ENCODE measurements around the gene INSL3.
A peak's percentile ranks its signal among the peaks of the same experiment; 100 is the strongest.

INSL3 gene

DNA sequence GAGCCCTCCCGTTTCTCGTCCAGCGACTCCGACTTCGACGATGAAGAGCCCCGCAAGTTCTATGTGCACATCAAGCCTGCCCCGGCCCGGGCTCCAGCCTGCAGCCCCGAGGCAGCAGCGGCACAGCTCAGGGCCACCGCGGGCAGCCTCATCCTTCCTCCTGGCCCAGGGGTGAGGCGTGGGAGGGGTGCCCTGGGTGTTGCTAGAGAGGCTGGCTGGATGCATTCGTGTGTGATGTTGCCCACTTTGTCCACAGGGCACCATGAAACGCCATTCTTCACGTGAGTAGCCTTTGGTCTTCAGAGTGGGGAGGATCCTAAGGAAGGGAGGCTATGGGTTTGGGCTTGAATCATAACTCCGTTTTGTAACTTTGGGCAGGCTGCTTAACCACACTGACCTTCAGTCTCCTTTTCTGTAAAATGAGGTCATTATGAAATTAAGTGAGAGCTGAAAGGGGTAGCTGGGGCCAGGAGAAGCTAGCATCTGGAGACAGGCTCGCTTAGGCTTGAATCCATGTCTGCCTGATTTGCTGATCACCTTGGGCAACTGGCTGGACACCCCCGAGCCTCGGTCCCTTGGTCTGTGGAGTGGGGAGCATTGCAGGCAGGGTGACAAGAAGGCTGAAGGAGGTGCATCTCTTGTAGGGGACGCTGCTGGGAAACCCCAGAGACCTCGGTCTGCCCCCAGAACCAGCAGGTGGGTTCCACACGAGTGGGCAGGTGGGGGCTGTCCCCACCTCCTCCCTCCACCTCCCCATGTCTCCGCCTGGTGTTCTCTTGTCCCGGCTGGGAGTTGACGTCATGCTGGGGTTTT is 45.1 kb downstream of the INSL3 start:
- Histone ChIP-seq H3K4me1 (ENCODE audit: control insufficient read depth, low read length) (peaks cover 46% of the 10 kb centered on the region), H3K9me2 (replicated peaks; ENCODE audit: control insufficient read depth, low read length) (no peaks in the 10 kb centered on the region), H3K9me3 (ENCODE audit: control insufficient read depth, insufficient read depth, low read length) (no peaks in the 10 kb centered on the region), H3K4me3 (ENCODE audit: low read length) (peak overlapping the region; percentile 18), H3K36me3 (ENCODE audit: control insufficient read depth, low read length) (peaks cover 72% of the 10 kb centered on the region), H3K79me2 (ENCODE audit: control insufficient read depth, low read length) (no peaks in the 10 kb centered on the region), H3K27ac (ENCODE audit: low read depth, low read length) (peak overlapping the region; percentile 74), H3K27me3 (ENCODE audit: control insufficient read depth, low read length) (no peaks in the 10 kb centered on the region), H4K20me1 (ENCODE audit: control insufficient read depth, insufficient read depth, low read depth, low read length) (no peaks in the 10 kb centered on the region), H3F3A (ENCODE audit: control insufficient read depth, insufficient read depth) (peaks cover 6% of the 10 kb centered on the region), H3K4me2 (ENCODE audit: low read length) (peak overlapping the region; percentile 52)
- no peak for TF ChIP-seq EZH2phosphoT487 (IDR thresholded peaks at IDR 0.05; ENCODE audit: borderline replicate concordance, low read length)
- TF ChIP-seq, protein P1, sequence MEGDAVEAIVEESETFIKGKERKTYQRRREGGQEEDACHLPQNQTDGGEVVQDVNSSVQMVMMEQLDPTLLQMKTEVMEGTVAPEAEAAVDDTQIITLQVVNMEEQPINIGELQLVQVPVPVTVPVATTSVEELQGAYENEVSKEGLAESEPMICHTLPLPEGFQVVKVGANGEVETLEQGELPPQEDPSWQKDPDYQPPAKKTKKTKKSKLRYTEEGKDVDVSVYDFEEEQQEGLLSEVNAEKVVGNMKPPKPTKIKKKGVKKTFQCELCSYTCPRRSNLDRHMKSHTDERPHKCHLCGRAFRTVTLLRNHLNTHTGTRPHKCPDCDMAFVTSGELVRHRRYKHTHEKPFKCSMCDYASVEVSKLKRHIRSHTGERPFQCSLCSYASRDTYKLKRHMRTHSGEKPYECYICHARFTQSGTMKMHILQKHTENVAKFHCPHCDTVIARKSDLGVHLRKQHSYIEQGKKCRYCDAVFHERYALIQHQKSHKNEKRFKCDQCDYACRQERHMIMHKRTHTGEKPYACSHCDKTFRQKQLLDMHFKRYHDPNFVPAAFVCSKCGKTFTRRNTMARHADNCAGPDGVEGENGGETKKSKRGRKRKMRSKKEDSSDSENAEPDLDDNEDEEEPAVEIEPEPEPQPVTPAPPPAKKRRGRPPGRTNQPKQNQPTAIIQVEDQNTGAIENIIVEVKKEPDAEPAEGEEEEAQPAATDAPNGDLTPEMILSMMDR (IDR thresholded peaks at IDR 0.05; ENCODE audit: low read depth, low read length, poor library complexity, severe bottlenecking) = no peak

DNA sequence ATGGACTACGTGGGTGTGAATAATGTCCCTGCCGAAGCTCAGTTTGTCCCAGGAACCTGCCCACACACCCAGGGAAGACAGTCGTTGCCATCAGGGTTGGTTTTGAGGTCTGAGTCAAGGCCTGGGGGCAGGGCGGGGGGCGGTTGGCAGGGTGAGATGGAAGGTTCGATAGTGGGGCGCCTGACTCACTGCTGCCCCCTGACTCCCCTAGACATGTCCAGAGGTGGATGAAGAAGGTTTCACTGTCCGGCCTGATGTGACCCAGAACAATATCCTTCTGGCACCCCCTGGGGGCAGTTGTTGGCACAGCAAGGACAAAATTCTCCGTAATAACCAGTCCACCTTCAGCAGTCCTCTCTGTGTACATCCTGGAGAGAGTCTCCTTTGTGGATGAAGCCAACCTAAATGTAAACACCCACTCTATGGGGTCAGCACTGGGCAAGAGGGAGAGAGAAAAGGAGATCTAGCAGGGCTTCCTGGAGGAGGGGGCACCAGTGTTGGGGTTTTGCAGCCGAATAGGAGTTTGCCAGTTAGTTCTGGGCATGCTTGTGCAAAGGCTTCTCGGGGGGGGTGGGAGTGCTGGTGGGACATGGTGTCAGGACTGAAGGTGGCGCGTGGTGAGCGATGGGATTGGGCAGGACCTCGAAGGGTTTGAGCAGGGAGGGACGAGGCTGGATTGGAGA is 45.9 kb downstream of the INSL3 start:
- Histone ChIP-seq H3K4me2 (ENCODE audit: low read length) (peak overlapping the region; percentile 52), H3K4me3 (ENCODE audit: low read length) (peak overlapping the region; percentile 18; the same call in 1 of the 2 replicates), H3F3A (ENCODE audit: control insufficient read depth, insufficient read depth) (peaks cover 6% of the 10 kb centered on the region), H4K20me1 (ENCODE audit: control insufficient read depth, insufficient read depth, low read depth, low read length) (no peaks in the 10 kb centered on the region), H3K36me3 (ENCODE audit: control insufficient read depth, low read length) (peaks cover 71% of the 10 kb centered on the region), H3K79me2 (ENCODE audit: control insufficient read depth, low read length) (no peaks in the 10 kb centered on the region), H3K4me1 (ENCODE audit: control insufficient read depth, low read length) (peaks cover 46% of the 10 kb centered on the region), H3K27ac (ENCODE audit: low read depth, low read length) (peak overlapping the region; percentile 74), H3K9me2 (replicated peaks; ENCODE audit: control insufficient read depth, low read length) (no peaks in the 10 kb centered on the region), H3K9me3 (ENCODE audit: control insufficient read depth, insufficient read depth, low read length) (no peaks in the 10 kb centered on the region), H3K27me3 (ENCODE audit: control insufficient read depth, low read length) (no peaks in the 10 kb centered on the region)
- TF ChIP-seq EZH2phosphoT487 (IDR thresholded peaks at IDR 0.05; ENCODE audit: borderline replicate concordance, low read length) = no peak
- TF ChIP-seq, protein P1 (IDR thresholded peaks at IDR 0.05; ENCODE audit: low read depth, low read length, poor library complexity, severe bottlenecking) = peak; percentile 91

DNA sequence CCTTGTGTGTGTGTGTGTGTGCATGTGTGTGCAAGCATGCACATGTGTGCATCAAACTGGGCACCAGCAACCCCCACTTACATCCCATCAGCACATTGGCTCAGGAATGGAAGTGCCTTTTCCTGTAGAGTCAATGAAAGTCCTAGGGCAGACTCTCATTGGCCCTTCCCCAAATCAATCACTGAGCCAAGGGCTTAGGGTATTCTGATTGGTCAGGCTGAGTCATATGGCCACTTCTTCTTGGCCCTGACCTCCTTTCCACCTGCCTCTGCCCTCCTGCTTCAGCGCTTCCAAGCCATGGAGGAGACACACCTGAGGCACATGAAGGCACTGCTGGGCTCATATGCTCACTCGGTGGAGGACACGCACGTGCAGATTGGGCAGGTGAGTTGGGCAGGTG is 49.1 kb downstream of the INSL3 start:
- Histone ChIP-seq H3F3A (ENCODE audit: control insufficient read depth, insufficient read depth) (peaks cover 6% of the 10 kb centered on the region), H4K20me1 (ENCODE audit: control insufficient read depth, insufficient read depth, low read depth, low read length) (no peaks in the 10 kb centered on the region), H3K4me3 (ENCODE audit: low read length) (no peak overlapping the region), H3K36me3 (ENCODE audit: control insufficient read depth, low read length) (peaks cover 79% of the 10 kb centered on the region), H3K9me2 (replicated peaks; ENCODE audit: control insufficient read depth, low read length) (no peaks in the 10 kb centered on the region), H3K27me3 (ENCODE audit: control insufficient read depth, low read length) (no peaks in the 10 kb centered on the region), H3K79me2 (ENCODE audit: control insufficient read depth, low read length) (no peaks in the 10 kb centered on the region), H3K4me2 (ENCODE audit: low read length) (no peak overlapping the region), H3K9me3 (ENCODE audit: control insufficient read depth, insufficient read depth, low read length) (no peaks in the 10 kb centered on the region), H3K4me1 (ENCODE audit: control insufficient read depth, low read length) (peaks cover 25% of the 10 kb centered on the region), H3K27ac (ENCODE audit: low read depth, low read length) (no peak overlapping the region)
- TF ChIP-seq, protein P1 (IDR thresholded peaks at IDR 0.05; ENCODE audit: low read depth, low read length, poor library complexity, severe bottlenecking) = no peak
- TF ChIP-seq EZH2phosphoT487 (IDR thresholded peaks at IDR 0.05; ENCODE audit: borderline replicate concordance, low read length) = no peak
